RPMI8226 (cell line): ENCODE measurements around the gene KLHL10.
"Not testable (repeated sequence)": the region's sequence is repeated elsewhere in the genome, so short reads cannot be mapped to it uniquely, and the experiment has no call there.

Experiments used
- DNase-seq: peaks from one replicate; pipeline ENCODE4 v3.0.0-alpha.2; 2015

Gene KLHL10

DNA sequence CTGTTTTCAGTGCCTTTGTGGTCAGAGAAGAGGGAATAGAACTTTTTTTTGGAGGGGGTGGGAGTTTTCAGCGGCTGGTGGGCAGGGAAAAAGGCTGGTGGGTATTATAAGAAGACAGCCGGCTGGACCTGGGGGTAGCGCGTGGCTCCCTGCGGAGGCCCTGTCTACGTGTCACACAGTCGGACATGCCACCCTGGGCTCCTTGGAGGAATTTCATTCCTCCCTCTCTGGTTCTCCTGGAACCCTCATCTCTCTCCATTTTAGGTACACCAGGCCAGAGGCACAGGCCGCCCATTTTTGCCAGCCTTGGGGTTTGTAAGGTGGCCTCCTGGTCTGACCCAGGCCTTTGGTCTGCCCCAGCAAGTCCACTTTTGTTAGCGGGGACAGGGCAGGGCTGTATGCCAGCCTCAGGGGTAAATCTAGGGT is 23.9 kb upstream of the KLHL10 start:
- DNase-seq: no peak

GRCh38 chr17:41814195-41814594 is 23.4 kb upstream of the KLHL10 start:
- no peak for DNase-seq

DNA sequence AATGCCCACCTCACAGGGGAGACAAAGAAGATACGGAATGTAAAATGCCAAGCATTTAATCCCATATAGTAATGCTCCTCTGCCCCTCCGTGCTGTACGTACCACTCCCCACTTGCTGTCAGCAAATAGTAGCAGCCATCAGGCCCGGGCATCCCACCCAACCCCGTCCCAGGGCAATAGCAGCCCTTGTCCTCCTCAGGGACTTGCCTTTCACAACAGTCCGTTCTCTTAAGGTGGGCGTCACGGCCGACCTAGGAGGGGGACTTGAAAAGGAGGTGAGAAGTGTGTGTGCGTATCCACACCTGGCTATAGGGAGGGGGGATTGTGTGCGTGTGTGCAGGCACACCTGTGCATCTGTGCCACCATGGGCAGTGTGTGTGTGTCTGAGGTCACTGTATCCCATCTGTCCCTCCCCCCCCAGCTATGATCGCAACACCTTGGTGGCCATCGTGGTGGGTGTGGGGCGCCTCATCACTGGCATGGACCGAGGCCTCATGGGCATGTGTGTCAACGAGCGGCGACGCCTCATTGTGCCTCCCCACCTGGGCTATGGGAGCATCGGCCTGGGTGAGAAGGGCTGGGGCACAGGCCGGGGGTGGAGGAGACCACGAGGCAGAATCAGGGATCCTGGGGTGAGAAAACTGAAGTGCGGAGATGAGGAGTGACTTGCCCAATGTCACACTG is 20.8 kb upstream of the KLHL10 start:
- DNase-seq: no peak

DNA sequence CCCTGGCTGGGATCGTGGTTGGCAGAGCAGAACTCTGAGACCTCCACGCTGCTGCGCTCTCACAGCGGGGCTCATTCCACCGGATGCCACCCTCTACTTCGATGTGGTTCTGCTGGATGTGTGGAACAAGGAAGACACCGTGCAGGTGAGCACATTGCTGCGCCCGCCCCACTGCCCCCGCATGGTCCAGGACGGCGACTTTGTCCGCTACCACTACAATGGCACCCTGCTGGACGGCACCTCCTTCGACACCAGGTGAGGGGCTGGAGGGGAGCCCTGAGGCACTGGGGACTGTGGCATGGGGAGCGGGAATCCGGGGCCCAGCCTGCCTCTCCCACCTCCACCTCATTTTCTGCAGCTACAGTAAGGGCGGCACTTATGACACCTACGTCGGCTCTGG is 19.6 kb upstream of the KLHL10 start:
- no peak for DNase-seq

GRCh38 chr17:41821776-41822175 is 15.8 kb upstream of the KLHL10 start:
- DNase-seq: no peak

- DNase-seq: no peak
Observed at GRCh38 chr17:41822216-41823140, 15.1 kb upstream of the KLHL10 start.

DNA sequence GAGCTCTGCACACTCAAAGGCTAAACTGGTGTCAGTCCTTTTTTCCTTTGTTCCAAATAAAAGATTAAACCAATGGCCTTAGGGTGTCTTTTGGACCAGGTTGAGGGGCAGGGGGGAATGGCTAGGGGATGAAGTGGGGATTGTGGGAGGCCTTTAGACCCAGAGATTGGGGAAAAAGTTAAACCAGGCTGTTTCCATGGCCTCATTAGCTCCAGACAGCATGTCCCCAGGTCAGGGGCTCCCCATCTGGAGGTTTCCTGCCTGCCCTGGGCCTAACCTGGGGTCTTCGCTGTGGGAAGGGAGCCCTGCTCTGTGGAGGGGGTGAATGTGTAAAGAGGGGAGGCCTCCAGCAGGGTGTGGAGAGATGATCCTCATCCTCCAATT is 14.5 kb upstream of the KLHL10 start:
- no peak for DNase-seq

- DNase-seq: no peak
Observed at GRCh38 chr17:41823580-41823979, 14.0 kb upstream of the KLHL10 start.

GRCh38 chr17:41824086-41824485 is 13.5 kb upstream of the KLHL10 start:
- DNase-seq: no peak

GRCh38 chr17:41825175-41825845 is 12.3 kb upstream of the KLHL10 start:
- no peak for DNase-seq

GRCh38 chr17:41829961-41830360 is 7.7 kb upstream of the KLHL10 start:
- DNase-seq: not testable (repeated sequence)

DNA sequence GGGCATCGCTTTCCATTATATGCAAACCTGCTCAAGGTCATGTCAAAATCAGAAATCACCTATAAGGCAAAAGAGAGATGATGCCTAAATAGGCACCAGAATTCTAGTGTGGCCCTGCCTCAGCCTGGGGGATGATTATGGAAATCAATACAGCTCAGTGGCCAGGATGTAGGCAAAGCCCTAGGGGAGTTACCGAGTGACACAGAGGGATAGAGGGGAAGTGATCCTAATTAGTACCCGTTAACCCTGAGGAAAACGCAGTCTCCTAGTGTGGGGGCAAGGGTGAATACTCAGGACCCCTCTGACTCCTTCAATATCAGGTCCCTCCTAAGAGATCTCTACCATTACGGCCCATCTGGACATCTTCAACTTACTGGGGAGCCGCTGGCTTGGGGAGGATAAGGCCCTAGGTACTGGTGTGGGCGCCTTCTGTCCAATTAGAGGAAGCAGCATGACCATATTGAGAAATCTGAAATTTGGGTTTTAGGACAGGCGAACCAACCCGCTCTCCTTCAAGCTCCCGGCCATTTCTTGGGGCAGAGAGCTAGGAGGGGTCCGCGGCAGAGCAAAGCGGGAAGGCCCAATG is 2.3 kb upstream of the KLHL10 start:
- no peak for DNase-seq

- DNase-seq: peak; percentile 64
Observed at GRCh38 chr17:41835800-41836549, 1.6 kb upstream of the KLHL10 start, which contains the start of gene NT5C3B. Gene NT5C3B (minus strand): TSS chr17:41836232. CDS start chr17:41836193, 39 bp downstream.

DNA sequence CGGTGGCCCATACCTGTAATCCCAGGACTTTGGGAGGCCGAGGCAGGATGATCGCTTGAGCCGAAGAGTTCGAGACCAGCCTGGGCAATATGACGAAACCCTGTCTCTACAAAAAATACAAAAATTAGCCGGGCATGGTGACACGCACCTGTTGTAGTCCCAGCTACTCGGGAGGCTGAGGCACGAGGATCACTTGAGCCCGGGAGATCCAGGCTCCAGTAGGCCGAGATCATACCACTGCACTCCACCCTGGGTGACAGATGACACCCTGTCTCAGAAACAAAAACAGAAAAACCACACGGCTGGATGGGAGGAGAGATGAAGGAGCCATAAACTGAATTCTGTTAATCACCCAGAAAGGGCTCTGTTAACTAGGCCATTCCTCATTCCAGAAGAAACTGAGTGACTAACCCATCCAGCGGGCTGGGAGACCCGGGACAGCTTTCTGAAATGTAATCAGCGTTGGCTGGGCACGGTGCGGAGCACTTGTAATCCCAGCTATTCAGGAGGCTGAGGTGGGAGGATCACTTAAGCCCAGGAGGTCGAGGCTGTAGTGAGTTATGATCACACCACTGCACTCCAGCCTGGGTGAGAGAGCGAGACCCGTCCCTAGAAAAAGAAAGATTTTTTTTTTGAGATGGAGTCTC is 952 bp upstream of the KLHL10 start:
- DNase-seq: no peak

DNA sequence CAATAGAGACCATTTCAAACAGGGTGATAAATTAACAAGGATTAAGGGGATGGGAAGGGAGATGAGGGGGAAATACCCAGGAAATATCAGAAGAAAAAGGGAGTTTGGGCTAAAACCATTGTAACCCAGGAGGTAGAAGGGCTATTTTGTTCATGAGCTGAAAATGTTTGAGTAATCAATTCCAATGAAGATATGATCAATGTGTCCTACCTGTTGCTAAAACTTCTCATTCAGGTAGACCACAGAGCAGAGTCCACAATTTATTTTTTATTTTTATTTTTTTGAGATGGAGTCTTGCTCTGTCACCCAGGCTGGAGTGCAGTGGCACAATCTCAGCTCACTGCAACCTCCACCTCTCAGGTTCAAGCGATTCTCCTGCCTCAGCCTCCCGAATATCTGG is 1.8 kb downstream of the KLHL10 start:
- DNase-seq: not testable (repeated sequence)

- not testable (repeated sequence) for DNase-seq
Observed at GRCh38 chr17:41840781-41841180, 3.2 kb downstream of the KLHL10 start.

- no peak for DNase-seq
Observed at GRCh38 chr17:41844971-41845370, 7.3 kb downstream of the KLHL10 start.

DNA sequence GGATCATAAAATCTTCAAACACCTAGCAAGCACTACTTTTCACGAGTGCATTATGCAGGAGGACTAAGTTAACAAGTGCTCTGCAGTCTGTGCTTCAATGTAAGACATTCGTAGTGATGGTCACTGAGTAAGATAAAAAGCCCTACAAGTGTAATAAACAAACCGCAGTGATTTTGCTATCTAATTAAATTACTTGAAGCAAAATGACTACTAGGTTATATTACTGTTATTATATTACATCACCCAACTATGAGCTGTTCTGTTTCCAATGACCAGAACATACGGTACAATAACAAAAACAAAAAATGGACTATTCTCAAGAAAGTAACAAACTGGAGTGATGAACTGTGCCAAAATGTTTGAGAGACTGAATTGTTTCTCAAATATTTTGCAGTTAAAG is 11.2 kb downstream of the KLHL10 start:
- DNase-seq: no peak

DNA sequence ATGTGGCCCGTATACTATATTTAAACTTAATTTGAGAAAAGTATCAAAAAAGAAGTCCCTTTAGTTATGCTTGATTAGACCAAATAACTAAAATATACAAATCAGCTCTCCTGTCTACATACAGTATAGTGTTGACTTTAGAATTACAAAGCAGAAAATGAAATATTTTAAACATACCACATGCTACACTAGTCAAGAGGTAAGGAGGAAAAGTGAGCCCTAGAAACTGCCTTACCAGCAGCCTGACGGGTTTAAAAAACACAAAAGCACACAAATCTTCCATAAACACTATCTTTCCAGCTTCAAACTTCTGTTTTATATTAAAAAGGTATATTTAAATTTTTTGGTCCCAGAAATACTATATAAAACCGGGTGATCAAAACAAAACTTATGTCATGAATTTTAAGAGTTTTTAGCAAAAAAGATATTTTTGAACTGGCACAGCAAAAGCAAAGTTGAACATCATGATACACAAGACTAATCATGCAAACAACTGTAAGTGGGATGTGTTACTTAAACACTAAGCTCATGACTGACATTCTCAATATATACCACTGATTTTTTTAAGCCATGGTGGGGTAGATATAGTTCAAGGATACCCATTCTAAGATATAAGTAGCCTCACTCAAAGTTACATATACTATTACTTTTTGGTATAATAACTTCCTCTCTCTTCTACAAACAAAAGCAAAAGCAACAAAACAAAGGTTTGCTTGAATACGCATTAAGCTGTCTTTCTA is 11.8 kb downstream of the KLHL10 start:
- no peak for DNase-seq

- DNase-seq: not testable (repeated sequence)
Observed at GRCh38 chr17:41851382-41851781, 13.8 kb downstream of the KLHL10 start.
